ENCODE results near the gene MYOCD.

The MYOCD gene

DNA sequence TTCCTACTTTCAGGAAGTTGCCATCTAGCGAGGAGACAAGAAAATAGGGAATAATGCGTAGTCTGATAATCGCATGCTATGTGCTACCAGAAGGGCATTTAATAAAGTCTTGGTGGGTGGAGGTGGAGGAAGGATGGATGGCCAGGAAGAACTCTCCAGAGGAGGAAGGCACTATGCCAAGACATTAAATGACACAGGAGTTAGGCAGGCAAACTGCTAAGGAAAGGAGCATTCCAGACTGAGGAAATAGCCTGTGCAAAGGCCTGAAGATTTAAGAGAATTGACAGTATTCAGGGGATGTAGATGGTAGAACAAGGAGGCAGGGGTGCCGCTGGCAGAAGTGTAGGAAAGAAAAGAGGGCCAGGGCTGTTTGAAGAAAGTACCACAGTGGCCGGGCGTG is 104.3 kb downstream of the MYOCD start:
- no peak for DNase-seq

DNA sequence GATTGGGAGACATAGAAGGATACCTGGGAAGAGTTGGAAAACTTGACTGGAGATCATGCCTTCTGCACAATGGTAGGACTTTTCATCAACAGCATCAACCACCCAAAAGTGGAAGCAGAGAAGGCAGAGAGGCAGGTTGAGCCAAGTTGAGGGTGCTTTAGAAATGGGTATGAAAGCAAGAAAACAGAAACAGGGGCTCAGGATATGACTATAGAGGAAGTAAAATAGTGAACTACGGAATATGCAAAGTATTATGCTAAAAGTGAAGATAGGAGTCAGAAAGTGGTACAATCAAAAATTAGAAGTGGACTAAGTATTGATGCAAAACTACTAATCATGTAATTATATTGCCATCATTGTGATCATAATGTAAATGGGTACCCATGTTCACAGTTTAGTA is 107.5 kb downstream of the MYOCD start:
- DNase-seq: no peak

DNA sequence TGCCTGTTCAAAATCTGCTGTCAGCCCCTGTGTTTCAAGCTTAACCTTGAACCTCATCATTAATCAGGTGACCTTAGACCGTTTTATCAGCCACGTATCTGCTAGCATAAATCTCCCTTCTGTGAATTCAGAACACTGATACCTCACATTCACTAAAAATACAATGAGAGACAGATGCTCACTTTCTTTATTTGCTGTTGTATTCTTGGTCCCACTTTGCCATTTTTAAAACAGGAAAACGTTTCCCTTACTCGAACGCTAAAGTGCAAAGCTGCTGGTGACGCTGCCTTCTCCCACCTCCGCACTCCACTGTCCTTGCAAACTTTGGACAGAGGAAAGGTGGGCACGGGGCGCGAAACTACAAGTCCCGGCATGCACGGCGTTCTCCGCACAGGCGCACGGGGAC is 123.4 kb downstream of the MYOCD start:
- DNase-seq: no peak

DNA sequence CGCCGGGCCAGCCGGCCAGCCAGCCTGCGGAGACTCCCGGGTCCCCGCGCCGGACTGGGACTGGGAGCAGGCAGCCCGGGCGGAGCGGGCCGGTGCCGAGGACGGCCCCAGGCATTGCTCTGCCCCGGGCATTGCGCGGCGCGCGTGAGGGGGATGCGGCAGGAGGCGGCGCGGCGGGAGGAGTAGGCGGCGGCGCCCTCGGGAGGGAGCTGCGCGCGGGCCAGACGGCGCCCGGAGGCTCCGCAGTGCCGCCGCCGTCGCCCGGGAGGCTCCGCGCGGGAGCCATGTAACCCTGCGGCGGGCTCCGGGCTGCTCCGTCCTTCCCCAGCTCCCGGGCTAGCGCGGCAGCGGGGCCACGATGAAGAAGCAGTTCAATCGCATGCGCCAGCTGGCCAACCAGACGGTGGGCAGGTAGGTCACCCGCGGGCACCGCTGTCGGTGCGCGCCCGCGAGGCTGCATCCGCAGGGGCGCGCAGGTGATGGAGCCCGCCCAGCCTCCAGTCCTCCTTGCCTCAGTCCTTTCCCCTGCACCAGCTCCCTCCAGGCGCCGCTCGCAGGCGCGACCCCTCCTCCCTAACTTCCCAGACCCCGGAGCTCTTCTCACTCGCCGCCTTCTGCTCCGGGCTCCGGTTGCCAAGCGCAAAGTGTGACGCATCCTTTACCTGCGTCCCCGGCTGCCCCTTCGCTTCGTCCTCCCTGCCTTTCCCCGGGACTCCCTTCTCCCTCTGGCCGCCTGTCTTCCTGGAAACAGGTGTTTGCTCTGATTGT is 124.0 kb downstream of the MYOCD start, which contains the start of gene ARHGAP44:
Gene ARHGAP44, plus strand, starts transcription at position 18 of the 768 bp plus-strand sequence. Its CDS starts 341 bp downstream, at position 359.
- peak; percentile 13 to 60 for DNase-seq

DNA sequence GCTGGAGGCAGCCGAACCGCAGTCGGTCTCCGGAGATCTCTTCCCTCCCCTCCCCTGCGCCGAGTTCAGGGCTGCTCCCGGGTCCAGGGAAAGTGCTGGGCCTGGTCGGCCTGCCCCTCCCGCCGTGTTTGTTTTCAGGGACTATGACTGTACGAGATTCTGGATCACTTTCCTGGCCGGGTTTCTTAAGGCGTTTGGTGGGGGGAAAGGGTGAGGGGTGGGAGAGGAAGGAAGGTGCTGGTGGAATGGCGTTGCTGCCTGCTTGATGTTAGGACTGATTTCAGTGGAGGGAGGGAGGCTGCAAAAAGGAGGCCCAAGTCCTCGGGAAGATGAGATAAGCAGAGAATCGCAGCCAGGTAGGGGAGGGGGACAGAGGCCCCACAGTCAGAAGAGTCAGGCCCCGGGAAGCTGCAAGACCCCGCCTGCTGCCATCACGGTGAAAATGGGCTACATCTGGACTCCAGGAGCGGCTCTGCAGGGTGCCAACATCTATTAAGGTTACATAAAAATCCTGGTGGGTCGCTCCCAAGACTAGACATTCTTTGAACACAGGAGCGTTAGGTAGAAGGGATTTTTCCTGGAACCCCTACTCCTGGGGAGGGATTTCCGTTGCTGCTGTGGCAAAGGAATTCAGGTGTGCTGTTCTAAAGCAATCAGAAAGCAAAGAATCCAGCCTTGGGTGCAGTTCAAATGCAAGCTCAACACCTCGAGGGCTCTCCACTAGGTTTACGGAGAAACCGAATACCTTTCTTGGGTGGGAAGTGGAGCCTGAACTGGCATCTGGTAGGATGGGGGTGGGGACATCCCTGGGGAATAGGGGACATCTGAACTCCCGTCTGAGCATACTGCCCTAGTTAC is 124.8 kb downstream of the MYOCD start:
- no peak for DNase-seq

DNA sequence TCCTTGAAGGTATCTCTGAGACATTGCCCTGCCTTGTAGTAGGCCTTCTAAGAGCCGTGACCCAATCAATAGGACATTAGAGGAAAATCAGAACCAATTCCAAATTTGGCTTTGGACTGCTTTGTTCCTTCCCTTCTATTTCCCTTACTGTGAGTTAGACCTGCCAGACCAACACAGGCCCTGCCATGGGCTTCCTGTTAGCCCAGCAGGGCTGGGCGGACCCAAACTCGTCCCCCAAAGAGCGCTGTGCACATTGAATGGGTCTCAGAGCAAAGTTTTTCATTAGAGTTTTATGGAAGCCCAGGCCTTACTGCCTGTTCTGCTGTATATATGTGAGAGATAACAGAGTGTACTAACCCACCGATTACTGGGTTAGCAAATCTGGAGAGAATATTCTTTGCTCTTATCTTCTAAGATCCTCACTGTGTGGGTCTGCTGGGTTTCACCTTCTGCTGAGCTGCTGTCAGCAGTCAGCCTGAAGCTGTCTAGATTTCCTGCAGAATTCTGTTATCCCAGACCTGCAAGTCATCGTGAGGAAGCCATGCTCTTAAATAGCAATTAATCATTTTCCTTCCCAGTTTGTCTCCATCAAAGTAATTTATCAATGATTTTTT is 129.3 kb downstream of the MYOCD start:
- no peak for DNase-seq

DNA sequence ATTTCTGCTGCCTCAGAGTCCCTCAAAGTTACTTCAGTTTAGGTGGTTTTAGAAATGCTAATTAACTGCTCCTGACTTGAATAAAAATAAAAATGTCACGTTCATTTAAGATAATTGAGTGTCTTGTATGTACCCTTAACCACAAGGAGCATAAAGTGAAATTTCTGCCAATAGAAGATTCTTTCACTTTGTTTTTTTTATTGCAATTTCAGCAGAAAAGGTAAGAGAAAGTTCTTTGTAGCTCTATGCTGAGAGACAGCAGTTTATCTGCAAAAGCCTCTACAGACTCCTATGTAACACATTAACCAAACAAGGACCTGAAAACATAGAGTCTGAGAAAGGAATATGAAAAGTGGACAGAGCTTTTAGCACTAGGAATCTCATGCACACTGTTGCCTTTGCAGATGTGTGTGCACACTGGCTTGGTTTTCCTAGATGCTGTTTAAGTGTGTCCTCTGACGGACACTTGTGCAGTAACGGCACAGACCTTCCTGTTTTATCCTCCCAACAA is 135.2 kb downstream of the MYOCD start:
- DNase-seq: no peak

DNA sequence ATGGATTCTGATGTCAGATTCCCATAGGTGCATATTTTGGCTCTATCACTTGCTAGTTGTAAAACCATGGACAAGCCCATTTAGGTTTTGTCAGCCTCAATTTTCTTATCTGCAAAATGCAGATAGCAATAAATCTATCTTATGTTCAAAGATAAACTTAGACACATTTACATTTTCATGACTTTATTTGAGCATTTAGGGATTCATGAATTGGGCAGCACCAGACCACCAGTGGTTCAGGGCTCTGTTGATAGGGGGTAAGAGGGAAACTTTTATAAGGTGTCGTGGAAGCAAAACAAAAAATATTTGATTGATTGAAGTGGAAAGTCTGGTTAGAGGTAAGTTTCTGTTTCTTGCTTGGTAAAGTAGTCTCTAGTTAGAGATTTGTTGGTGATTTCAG is 140.9 kb downstream of the MYOCD start:
- DNase-seq: no peak

DNA sequence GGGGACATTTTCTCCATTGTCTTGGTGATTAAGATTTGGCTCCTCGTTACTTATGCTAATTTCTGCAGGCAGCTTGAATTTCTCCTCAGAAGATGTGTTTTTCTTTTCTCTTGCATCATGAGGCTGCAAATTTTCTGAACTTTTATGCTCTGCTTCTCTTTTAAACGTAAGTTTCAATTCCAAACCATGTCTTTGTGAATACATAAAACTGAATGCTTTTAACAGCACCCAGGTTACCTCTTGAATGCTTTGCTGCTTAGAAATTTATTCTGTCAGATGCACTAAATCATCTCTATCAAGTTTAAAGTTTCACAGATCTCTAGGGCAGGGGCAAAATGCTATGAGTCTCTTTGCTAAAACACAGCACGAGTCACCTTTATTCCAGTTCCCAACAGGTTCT is 143.0 kb downstream of the MYOCD start:
- DNase-seq: no peak

DNA sequence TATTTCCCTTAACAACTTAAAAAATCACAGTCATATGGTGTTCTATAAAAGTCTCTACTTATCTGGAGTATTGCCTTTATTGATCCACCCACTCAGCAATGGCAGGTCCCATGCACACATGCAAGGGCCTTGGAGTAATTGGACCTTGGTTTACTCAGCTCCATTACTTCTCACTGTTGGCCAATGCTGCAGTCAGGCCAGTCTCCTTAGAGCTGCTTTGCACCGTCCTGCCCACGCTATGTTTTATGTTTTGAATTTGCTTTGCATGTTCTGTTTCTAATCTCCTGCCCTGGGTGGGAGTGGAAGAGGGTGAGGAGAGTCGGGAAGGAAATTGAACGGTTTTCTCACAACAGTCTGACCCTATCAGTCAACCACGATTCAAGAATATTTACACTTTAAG is 147.2 kb downstream of the MYOCD start:
- DNase-seq: no peak

DNA sequence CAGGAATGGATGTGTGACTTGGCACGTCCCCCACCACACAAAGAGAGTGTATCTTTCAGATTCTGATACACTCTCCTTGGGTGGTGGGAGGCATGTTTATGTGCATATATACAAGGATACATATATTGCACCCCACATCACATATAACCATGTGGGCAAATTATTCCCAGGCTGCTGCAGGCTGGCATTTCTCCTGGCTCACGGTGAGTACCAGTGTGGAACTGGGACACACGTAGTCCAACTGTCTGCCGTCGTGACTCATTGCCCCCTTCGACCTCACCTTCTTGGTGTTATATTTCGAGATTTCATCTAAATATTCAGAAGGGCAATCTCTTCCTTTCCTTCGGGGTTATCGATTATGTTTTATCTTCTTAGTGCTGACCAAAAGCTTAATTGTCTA is 148.0 kb downstream of the MYOCD start:
- DNase-seq: no peak

DNA sequence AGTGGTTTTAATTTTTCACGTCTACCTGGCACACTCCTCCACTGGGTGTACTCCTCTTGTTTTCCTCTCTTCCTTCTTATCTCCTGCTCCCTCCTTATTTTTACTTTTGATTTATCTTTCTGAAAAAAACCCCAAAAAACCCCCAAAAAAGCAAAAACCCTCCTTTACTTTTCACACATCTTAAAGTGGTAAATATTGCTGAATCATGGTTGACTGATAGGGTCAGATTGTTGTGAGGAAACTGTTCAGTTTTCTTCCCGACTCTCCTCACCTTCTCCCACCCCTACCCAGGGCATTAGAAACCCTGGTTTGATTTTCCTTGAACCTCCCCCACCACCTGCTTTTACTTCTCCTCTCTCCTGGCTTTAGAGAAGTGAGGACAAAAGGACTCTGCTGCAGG is 149.0 kb downstream of the MYOCD start:
- no peak for DNase-seq

DNA sequence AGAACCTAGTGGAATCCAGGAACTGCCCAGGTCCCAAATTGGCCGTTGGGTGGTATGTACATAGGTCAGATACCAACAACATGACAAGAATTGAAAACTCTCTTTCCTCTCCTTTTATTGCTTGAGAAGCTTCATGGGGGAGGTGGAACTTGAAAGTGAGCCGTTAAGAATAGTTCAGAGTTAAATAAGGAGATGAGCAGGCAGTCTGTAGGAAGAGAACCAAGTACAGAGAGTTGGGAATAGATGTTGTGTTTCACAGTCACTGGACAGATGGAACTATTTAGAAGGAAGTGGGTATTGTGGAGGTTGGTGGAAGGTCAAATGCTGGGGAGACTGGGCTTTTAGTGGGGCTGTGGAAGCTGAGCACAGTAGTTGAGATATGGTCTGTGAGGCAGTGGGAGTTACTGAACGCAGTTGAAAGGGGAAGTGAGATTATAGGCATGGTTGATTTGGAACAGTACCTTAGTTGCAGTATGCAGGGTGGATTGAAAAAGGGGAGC is 150.0 kb downstream of the MYOCD start:
- DNase-seq: no peak

Data from hippocampal formation (tissue), 2 donors.